ENCODE data around the gene PPCDC. TPM values are rescaled to one million over a fixed set of nuclear protein-coding genes. Genes with fewer than 3 reads are reported as not detected.
"Not testable (repeated sequence)": the region's sequence is repeated elsewhere in the genome, so short reads cannot be mapped to it uniquely, and the experiment has no call there.

Gene PPCDC
- polyA plus RNA-seq, 1 donor (not counting 4 experiments of a cell fraction or from before 2014, with no cell fraction given), result 11.9 TPM

DNA sequence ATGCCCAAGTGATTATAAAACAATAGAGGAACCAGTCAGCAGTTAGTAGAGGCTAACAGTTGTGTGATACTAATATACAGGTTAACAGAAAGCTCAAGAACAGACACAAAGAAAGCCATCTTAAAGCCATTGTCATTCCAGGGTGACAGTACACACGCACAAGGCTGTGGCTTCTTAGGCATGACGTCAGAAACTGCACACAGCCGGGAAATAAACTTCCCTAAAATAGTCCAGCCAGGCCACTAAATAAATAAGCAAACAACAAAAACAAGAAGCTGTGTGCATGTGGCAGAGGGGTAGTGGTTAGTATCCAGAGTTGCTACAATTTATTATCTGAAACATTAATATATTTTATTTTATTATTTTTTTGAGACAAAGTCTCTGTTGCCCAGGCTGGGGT, 49.8 kb downstream of the PPCDC start:
- no peak overlapping the region for H3K4me2 ChIP-seq (ENCODE audit: control insufficient read depth, extremely low read depth, insufficient read depth, low read depth, low read length)
- dilution Hi-C loops (cut with MboI; ENCODE audit: extremely low pct_ligation_motif_present, low sequenced_read_pairs), result no loop called here
- FAIRE-seq, result no peak
- H3K36me3 ChIP-seq (ENCODE audit: control insufficient read depth in 2 of 2, extremely low read depth in 1 of 2, insufficient read depth in 2 of 2, low read length in 2 of 2), result no peaks in the 10 kb centered on the region
- H3K9ac ChIP-seq (ENCODE audit: control insufficient read depth, extremely low read depth, insufficient read depth, low read length), result no peak overlapping the region
- H2AFZ ChIP-seq (ENCODE audit: control insufficient read depth, low read length), result no peak overlapping the region
- H3K4me3 ChIP-seq (ENCODE audit: control insufficient read depth in 2 of 3, extremely low read depth in 1 of 3, insufficient read depth in 2 of 3, low read depth in 1 of 3, low read length in 3 of 3), result no peak overlapping the region
- H3K9me1 ChIP-seq (ENCODE audit: control insufficient read depth, extremely low read depth, insufficient read depth, low read length), result no peaks in the 10 kb centered on the region
- H3K27ac ChIP-seq (ENCODE audit: control insufficient read depth, insufficient read depth, low read length), result no peak overlapping the region
- H3K4me1 ChIP-seq (ENCODE audit: control insufficient read depth, extremely low read depth, insufficient read depth, low read length), result peaks cover 7% of the 10 kb centered on the region
- peaks cover 16% of the 10 kb centered on the region for H3K27me3 ChIP-seq (ENCODE audit: control insufficient read depth, extremely low read depth, insufficient read depth, low read length)
- no peak for DNase-seq (ENCODE audit: low read depth, low spot score)
- H3K79me2 ChIP-seq (ENCODE audit: control insufficient read depth, insufficient read depth, low read length), result no peaks in the 10 kb centered on the region
- no peak for TF ChIP-seq EZH2 (IDR thresholded peaks at IDR 0.05; ENCODE audit: low read length)
- TF ChIP-seq, protein P1, sequence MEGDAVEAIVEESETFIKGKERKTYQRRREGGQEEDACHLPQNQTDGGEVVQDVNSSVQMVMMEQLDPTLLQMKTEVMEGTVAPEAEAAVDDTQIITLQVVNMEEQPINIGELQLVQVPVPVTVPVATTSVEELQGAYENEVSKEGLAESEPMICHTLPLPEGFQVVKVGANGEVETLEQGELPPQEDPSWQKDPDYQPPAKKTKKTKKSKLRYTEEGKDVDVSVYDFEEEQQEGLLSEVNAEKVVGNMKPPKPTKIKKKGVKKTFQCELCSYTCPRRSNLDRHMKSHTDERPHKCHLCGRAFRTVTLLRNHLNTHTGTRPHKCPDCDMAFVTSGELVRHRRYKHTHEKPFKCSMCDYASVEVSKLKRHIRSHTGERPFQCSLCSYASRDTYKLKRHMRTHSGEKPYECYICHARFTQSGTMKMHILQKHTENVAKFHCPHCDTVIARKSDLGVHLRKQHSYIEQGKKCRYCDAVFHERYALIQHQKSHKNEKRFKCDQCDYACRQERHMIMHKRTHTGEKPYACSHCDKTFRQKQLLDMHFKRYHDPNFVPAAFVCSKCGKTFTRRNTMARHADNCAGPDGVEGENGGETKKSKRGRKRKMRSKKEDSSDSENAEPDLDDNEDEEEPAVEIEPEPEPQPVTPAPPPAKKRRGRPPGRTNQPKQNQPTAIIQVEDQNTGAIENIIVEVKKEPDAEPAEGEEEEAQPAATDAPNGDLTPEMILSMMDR (optimal IDR thresholded peaks at IDR 0.05 in 1 of 3, IDR thresholded peaks at IDR 0.05 in 1 of 3, conservative IDR thresholded peaks at IDR 0.05 in 1 of 3; ENCODE audit: extremely low read depth in 1 of 3, insufficient read depth in 2 of 3, low read length in 3 of 3), result no peak
- H4K20me1 ChIP-seq (ENCODE audit: control insufficient read depth, extremely low read depth, insufficient read depth, low read length), result no peaks in the 10 kb centered on the region
- H3K9me3 ChIP-seq (ENCODE audit: control insufficient read depth, low read depth, low read length), result peaks cover 8% of the 10 kb centered on the region

DNA sequence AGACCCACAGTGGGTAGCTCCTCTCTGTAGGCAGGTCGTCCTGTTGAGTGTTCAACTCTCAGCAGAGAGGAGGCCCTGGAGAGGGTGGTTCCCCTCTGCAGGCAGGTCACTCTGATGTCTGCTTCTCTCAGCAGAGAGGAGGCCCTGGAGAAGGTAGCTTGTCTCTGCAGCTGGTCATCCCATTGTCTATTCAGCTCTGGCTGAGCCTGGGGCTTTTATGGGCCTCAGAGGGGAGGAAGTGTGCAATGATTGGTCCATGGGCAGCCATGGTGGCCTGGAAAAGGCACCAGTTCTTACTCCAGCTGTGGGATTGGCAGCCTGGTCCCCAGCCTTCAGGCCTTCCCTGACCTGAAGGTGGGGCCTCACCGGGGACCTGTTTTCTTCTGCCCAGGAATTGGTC, 52.9 kb downstream of the PPCDC start:
- dilution Hi-C loops (cut with MboI; ENCODE audit: extremely low pct_ligation_motif_present, low sequenced_read_pairs), result no loop called here
- H3K9me1 ChIP-seq (ENCODE audit: control insufficient read depth, extremely low read depth, insufficient read depth, low read length), result no peaks in the 10 kb centered on the region
- no peak overlapping the region for H3K27ac ChIP-seq (ENCODE audit: control insufficient read depth, insufficient read depth, low read length)
- H3K4me1 ChIP-seq (ENCODE audit: control insufficient read depth, extremely low read depth, insufficient read depth, low read length), result peaks cover 7% of the 10 kb centered on the region
- FAIRE-seq (no peak), DNase-seq (ENCODE audit: low read depth, low spot score) (no peak)
- no peak overlapping the region for H3K4me3 ChIP-seq (ENCODE audit: control insufficient read depth in 2 of 3, extremely low read depth in 1 of 3, insufficient read depth in 2 of 3, low read depth in 1 of 3, low read length in 3 of 3)
- no peak overlapping the region for H3K4me2 ChIP-seq (ENCODE audit: control insufficient read depth, extremely low read depth, insufficient read depth, low read depth, low read length)
- TF ChIP-seq, protein P1 (optimal IDR thresholded peaks at IDR 0.05 in 1 of 3, IDR thresholded peaks at IDR 0.05 in 1 of 3, conservative IDR thresholded peaks at IDR 0.05 in 1 of 3; ENCODE audit: extremely low read depth in 1 of 3, insufficient read depth in 2 of 3, low read length in 3 of 3), result no peak
- TF ChIP-seq EZH2 (IDR thresholded peaks at IDR 0.05; ENCODE audit: low read length), result no peak
- no peaks in the 10 kb centered on the region for H3K79me2 ChIP-seq (ENCODE audit: control insufficient read depth, insufficient read depth, low read length)
- no peak overlapping the region for H3K9ac ChIP-seq (ENCODE audit: control insufficient read depth, extremely low read depth, insufficient read depth, low read length)
- H2AFZ ChIP-seq (ENCODE audit: control insufficient read depth, low read length), result no peak overlapping the region
- no peaks in the 10 kb centered on the region for H3K36me3 ChIP-seq (ENCODE audit: control insufficient read depth in 2 of 2, extremely low read depth in 1 of 2, insufficient read depth in 2 of 2, low read length in 2 of 2)
- peaks cover 3% of the 10 kb centered on the region for H3K27me3 ChIP-seq (ENCODE audit: control insufficient read depth, extremely low read depth, insufficient read depth, low read length)
- H4K20me1 ChIP-seq (ENCODE audit: control insufficient read depth, extremely low read depth, insufficient read depth, low read length), result no peaks in the 10 kb centered on the region
- H3K9me3 ChIP-seq (ENCODE audit: control insufficient read depth, low read depth, low read length), result peaks cover 8% of the 10 kb centered on the region

DNA sequence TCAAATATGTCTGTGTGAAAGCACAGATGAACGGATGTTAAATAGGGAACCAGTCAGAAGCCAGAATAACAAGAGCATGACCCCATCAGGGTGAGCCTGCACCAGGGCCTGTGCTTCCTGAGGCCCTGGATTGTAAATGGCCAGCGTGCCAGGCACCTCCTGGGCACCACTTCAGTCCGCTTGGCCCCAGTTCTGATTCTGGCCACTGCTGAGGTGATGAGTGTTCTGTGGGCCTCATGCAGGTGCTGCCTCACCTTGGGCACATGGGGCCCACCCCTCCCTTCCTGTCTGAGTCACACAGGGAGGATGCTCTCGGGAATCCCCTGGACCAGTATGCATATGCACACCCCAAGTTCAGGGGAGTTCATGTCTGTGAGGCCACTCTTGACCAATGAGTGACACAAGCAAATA, 54.2 kb downstream of the PPCDC start:
- dilution Hi-C loops (cut with MboI; ENCODE audit: extremely low pct_ligation_motif_present, low sequenced_read_pairs); H3K9me3 ChIP-seq (ENCODE audit: control insufficient read depth, low read depth, low read length); H3K9ac ChIP-seq (ENCODE audit: control insufficient read depth, extremely low read depth, insufficient read depth, low read length); H3K36me3 ChIP-seq (ENCODE audit: control insufficient read depth in 2 of 2, extremely low read depth in 1 of 2, insufficient read depth in 2 of 2, low read length in 2 of 2); H4K20me1 ChIP-seq (ENCODE audit: control insufficient read depth, extremely low read depth, insufficient read depth, low read length); H3K4me3 ChIP-seq (ENCODE audit: control insufficient read depth in 2 of 3, extremely low read depth in 1 of 3, insufficient read depth in 2 of 3, low read depth in 1 of 3, low read length in 3 of 3); H3K4me1 ChIP-seq (ENCODE audit: control insufficient read depth, extremely low read depth, insufficient read depth, low read length); H3K27me3 ChIP-seq (ENCODE audit: control insufficient read depth, extremely low read depth, insufficient read depth, low read length); H3K4me2 ChIP-seq (ENCODE audit: control insufficient read depth, extremely low read depth, insufficient read depth, low read depth, low read length); H3K79me2 ChIP-seq (ENCODE audit: control insufficient read depth, insufficient read depth, low read length); H3K9me1 ChIP-seq (ENCODE audit: control insufficient read depth, extremely low read depth, insufficient read depth, low read length); H3K27ac ChIP-seq (ENCODE audit: control insufficient read depth, insufficient read depth, low read length); H2AFZ ChIP-seq (ENCODE audit: control insufficient read depth, low read length): not testable (repeated sequence)
- FAIRE-seq (peak; percentile 36), DNase-seq (ENCODE audit: low read depth, low spot score) (peak; percentile 35)

Data from keratinocyte (primary cell).